MM.1S (cell line): ENCODE results near the gene ZNF292.

Experiments used
- DNase-seq: peaks from one replicate; pipeline ENCODE4 v3.0.0-alpha.2; 2015
- H2AFZ ChIP-seq: fragments of 300-600 bp; sonication (generic); 2 replicates; pipeline ENCODE4 v1.6.0; 2016; ENCODE audit warnings: antibody characterized with exemption, low read length
- H3F3A ChIP-seq: fragments of 300-600 bp; sonication (generic); 2 replicates; pipeline ENCODE4 v1.6.1; 2016; ENCODE audit warnings: mild to moderate bottlenecking, antibody characterized with exemption, low read length, moderate library complexity, mixed read lengths; ENCODE audit not compliant: insufficient read depth
- H3K27ac ChIP-seq: fragments of 300-600 bp; sonication (generic); 2 replicates; pipeline ENCODE4 v1.5.1; 2016; ENCODE audit warnings: mild to moderate bottlenecking, low read length
- H3K27me3 ChIP-seq: fragments of 300-600 bp; sonication (generic); replicated peaks from 2 replicates; pipeline ENCODE4 v1.6.0; 2016; ENCODE audit warnings: low read length; ENCODE audit not compliant: insufficient read depth
- H3K36me3 ChIP-seq: fragments of 300-600 bp; sonication (generic); replicated peaks from 2 replicates; pipeline ENCODE4 v1.6.1; 2016; ENCODE audit warnings: mild to moderate bottlenecking, low read length, mixed read lengths; ENCODE audit not compliant: insufficient read depth
- H3K4me1 ChIP-seq: fragments of 300-600 bp; sonication (generic); 2 replicates; pipeline ENCODE4 v1.6.1; 2016; ENCODE audit warnings: low read length, mixed read lengths
- H3K4me2 ChIP-seq: fragments of 300-600 bp; sonication (generic); 2 replicates; pipeline ENCODE4 v1.6.0; 2016; ENCODE audit warnings: low read depth, low read length
- H3K4me3 ChIP-seq: fragments of 300-600 bp; sonication (generic); 2 replicates; pipeline ENCODE4 v1.5.1; 2016; ENCODE audit warnings: low read length, mixed read lengths
- H3K79me2 ChIP-seq: fragments of 300-600 bp; sonication (generic); 2 replicates; pipeline ENCODE4 v1.6.1; 2016; ENCODE audit warnings: mixed run types, low read length, mixed read lengths
- H3K9ac ChIP-seq: fragments of 300-600 bp; sonication (generic); 2 replicates; pipeline ENCODE4 v1.6.1; 2016; ENCODE audit warnings: low read length, mixed read lengths
- H3K9me2 ChIP-seq: fragments of 300-600 bp; sonication (generic); replicated peaks from 2 replicates; pipeline ENCODE4 v1.6.1; 2016; ENCODE audit warnings: mild to moderate bottlenecking, low read length, mixed read lengths; ENCODE audit not compliant: insufficient read depth
- H3K9me3 ChIP-seq: fragments of 300-600 bp; sonication (generic); replicated peaks from 2 replicates; pipeline ENCODE4 v1.6.1; 2016; ENCODE audit warnings: mild to moderate bottlenecking, low read length, mixed read lengths; ENCODE audit not compliant: insufficient read depth
- H4K20me1 ChIP-seq: fragments of 300-600 bp; sonication (generic); 2 replicates; pipeline ENCODE4 v1.6.1; 2016; ENCODE audit warnings: mild to moderate bottlenecking, low read length, moderate library complexity, mixed read lengths; ENCODE audit not compliant: insufficient read depth
- EZH2 ChIP-seq: fragments of 300-600 bp; sonication (generic); optimal IDR thresholded peaks from 2 replicates; pipeline ENCODE3; 2017; ENCODE audit warnings: low read depth, mild to moderate bottlenecking, antibody characterized with exemption, low read length, mixed read lengths
- EZH2phosphoT487 ChIP-seq: fragments of 300-600 bp; sonication (generic); IDR thresholded peaks from 2 replicates; pipeline ENCODE4 v1.6.1; 2018; ENCODE audit warnings: antibody characterized with exemption, low read length
- TF ChIP-seq, protein P1 (sequence below): fragments of 300-600 bp; sonication (generic); IDR thresholded peaks from 2 replicates; pipeline ENCODE4 v1.5.1; 2016; ENCODE audit warnings: antibody characterized with exemption, low read length, mixed read lengths

ZNF292 gene

DNA sequence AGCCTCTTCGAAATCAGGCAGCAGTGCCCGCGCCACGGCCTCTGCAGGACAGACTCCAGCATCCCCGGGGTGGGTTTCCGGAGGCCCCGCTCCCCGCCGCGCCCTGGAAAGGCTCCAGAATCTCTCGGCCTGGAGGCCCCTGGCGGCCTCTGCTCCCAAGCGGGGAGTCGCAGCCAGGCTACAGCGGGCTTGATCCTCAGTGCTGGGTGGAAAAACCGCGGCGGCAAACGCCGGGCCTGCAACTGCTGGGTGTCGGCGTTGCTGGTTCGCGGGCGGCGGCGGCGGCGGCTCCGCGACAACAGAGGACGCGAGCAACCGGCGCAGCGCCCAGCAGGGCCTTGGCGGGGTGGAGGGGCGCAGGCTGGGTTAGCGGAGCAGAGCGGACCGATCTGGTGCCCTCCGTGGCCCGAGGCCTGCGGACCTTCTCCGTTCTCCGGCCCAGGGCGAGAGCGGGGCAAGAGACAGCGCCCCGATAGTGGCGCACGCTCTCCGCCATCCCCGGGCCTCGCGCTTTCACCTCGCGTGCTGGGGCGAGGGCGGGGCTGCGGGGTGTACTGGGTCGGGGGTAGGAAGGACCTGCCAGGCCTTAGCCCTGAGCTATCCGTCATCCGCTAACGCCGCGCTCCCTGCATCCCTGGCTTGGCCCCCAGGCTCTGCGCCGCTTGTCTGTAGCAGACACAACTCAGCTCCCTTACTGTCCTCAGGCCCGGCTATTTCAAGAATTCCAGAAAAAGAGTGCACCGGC, 3.4 kb upstream of the ZNF292 start:
- no peak for TF ChIP-seq EZH2
- Histone ChIP-seq H3K79me2 (peaks cover 16% of the 10 kb centered on the region), H3K27ac (no peak overlapping the region)

GRCh38 chr6:87152526-87152955, 2.8 kb upstream of the ZNF292 start:
- peaks cover 4% of the 10 kb centered on the region for H4K20me1 ChIP-seq
- H3K27me3 ChIP-seq: no peaks in the 10 kb centered on the region
- peaks cover 11% of the 10 kb centered on the region for H3K4me1 ChIP-seq
- H3K79me2 ChIP-seq: peaks cover 22% of the 10 kb centered on the region
- H3K36me3 ChIP-seq: no peaks in the 10 kb centered on the region
- peak overlapping the region; percentile 78; the same call in 1 of the 2 replicates for H2AFZ ChIP-seq
- no peak for DNase-seq
- no peaks in the 10 kb centered on the region for H3K9me3 ChIP-seq
- peaks cover 18% of the 10 kb centered on the region for H3F3A ChIP-seq
- H3K9me2 ChIP-seq: no peaks in the 10 kb centered on the region
- H3K27ac ChIP-seq: no peak overlapping the region
- no peak overlapping the region for H3K9ac ChIP-seq
- H3K4me3 ChIP-seq: no peak overlapping the region
- peak overlapping the region; percentile 61; the same call in 1 of the 2 replicates for H3K4me2 ChIP-seq
- no peak for TF ChIP-seq EZH2phosphoT487
- TF ChIP-seq EZH2: no peak
- TF ChIP-seq, protein P1, sequence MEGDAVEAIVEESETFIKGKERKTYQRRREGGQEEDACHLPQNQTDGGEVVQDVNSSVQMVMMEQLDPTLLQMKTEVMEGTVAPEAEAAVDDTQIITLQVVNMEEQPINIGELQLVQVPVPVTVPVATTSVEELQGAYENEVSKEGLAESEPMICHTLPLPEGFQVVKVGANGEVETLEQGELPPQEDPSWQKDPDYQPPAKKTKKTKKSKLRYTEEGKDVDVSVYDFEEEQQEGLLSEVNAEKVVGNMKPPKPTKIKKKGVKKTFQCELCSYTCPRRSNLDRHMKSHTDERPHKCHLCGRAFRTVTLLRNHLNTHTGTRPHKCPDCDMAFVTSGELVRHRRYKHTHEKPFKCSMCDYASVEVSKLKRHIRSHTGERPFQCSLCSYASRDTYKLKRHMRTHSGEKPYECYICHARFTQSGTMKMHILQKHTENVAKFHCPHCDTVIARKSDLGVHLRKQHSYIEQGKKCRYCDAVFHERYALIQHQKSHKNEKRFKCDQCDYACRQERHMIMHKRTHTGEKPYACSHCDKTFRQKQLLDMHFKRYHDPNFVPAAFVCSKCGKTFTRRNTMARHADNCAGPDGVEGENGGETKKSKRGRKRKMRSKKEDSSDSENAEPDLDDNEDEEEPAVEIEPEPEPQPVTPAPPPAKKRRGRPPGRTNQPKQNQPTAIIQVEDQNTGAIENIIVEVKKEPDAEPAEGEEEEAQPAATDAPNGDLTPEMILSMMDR: no peak

More for the DNA sequence above, 3.4 kb upstream of the ZNF292 start:
- H3K27me3 ChIP-seq: no peaks in the 10 kb centered on the region
- DNase-seq: peak; percentile 19
- peaks cover 18% of the 10 kb centered on the region for H3F3A ChIP-seq
- H3K4me3 ChIP-seq: peak overlapping the region; percentile 59
- no peaks in the 10 kb centered on the region for H3K9me3 ChIP-seq
- H3K9ac ChIP-seq: peak overlapping the region; percentile 46; the same call in 1 of the 2 replicates
- H3K4me2 ChIP-seq: peak overlapping the region; percentile 61
- H3K9me2 ChIP-seq: no peaks in the 10 kb centered on the region
- peaks cover 9% of the 10 kb centered on the region for H3K4me1 ChIP-seq
- H3K36me3 ChIP-seq: no peaks in the 10 kb centered on the region
- peaks cover 4% of the 10 kb centered on the region for H4K20me1 ChIP-seq
- H2AFZ ChIP-seq: peak overlapping the region; percentile 78

GRCh38 chr6:87154641-87154992, 748 bp upstream of the ZNF292 start:
- no peaks in the 10 kb centered on the region; the same call in 1 of the 2 replicates for H3K36me3 ChIP-seq
- H3K4me2 ChIP-seq: peak overlapping the region; percentile 91
- DNase-seq: no peak
- H3K79me2 ChIP-seq: peaks cover 41% of the 10 kb centered on the region
- H3K9ac ChIP-seq: peak overlapping the region; percentile 78
- peaks cover 11% of the 10 kb centered on the region for H3K4me1 ChIP-seq
- TF ChIP-seq EZH2 (no peak), EZH2phosphoT487 (no peak)
- TF ChIP-seq, protein P1: no peak
- H3K27ac ChIP-seq: peak overlapping the region; percentile 90
- peaks cover 18% of the 10 kb centered on the region for H3F3A ChIP-seq
- peaks cover 18% of the 10 kb centered on the region for H4K20me1 ChIP-seq
- peak overlapping the region; percentile 96 for H3K4me3 ChIP-seq
- H3K9me2 ChIP-seq: no peaks in the 10 kb centered on the region
- H3K9me3 ChIP-seq: no peaks in the 10 kb centered on the region
- peak overlapping the region; percentile 91 for H2AFZ ChIP-seq
- H3K27me3 ChIP-seq: no peaks in the 10 kb centered on the region
